Activated CD8-positive, alpha-beta T cell treated with anti-CD3 and anti-CD28 coated beads, Interleukin-2, amount 10 ng/mL, durations not matched to agents 7 days and 5 days (primary cell): ENCODE data around the gene ACTG1. TPM values are rescaled to one million over a fixed set of nuclear protein-coding genes. Genes with fewer than 3 reads are reported as not detected.

ENCODE experiments used
- ATAC-seq: fragments of 150-1000 bp; cut with Tn5 transposase; one replicate; pipeline ENCODE4 v1.10.0; 2021; ENCODE audit warnings: moderate library complexity
- CTCF ChIA-PET: fragments of 350-600 bp; sonication (Branson Sonifier 250); formaldehyde crosslinking; loops from one replicate; lab custom pipeline; 2021; ENCODE audit warnings: antibody characterized with exemption; lab: Charles Lee
- POLR2A ChIA-PET: fragments of 350-600 bp; sonication (Branson Sonifier 250); formaldehyde crosslinking; loops from one replicate; lab custom pipeline; 2021; ENCODE audit warnings: antibody characterized with exemption; lab: Charles Lee
- DNase-seq: peaks from one replicate; pipeline ENCODE4 v3.0.0-alpha.2; 2020
- H3K27ac Mint-ChIP-seq: one replicate; pipeline ENCODE4 v1.8.0; 2021; ENCODE audit warnings: mild to moderate bottlenecking, mixed read lengths
- H3K27me3 Mint-ChIP-seq: one replicate; pipeline ENCODE4 v1.8.0; 2021; ENCODE audit warnings: low read depth, mixed read lengths
- H3K36me3 Mint-ChIP-seq: one replicate; pipeline ENCODE4 v1.8.0; 2021; ENCODE audit warnings: low read depth, mixed read lengths
- H3K4me1 Mint-ChIP-seq: one replicate; pipeline ENCODE4 v1.8.0; 2021; ENCODE audit warnings: low read depth, mixed read lengths
- H3K4me3 Mint-ChIP-seq: one replicate; pipeline ENCODE4 v1.8.0; 2021; ENCODE audit warnings: mild to moderate bottlenecking, mixed read lengths
- H3K9me3 Mint-ChIP-seq: one replicate; pipeline ENCODE4 v1.8.0; 2022; ENCODE audit warnings: mixed read lengths; ENCODE audit not compliant: insufficient read depth
- total RNA-seq, 2 experiments: library from RNA; stranded (reverse); gene quantifications; one replicate each; pipeline ENCODE4 v1.2.3, GENCODE V29; 2021

The ACTG1 gene
- 1,000 to 10,000 TPM; 5,147 to 5,318 TPM for total RNA-seq

- CTCF ChIA-PET: interaction anchor here (1.5 to 3.9 kb wide), 2 partner anchors 28 to 220 kb away, joined by 3 to 14 read pairs; no protein-coding TSS in a partner anchor
- POLR2A ChIA-PET: interaction anchor here (0.5 to 3.0 kb wide), 9 partner anchors 9 to 1734 kb away, joined by 3 to 13 read pairs (median 4); partner anchors contain the start of gene FAAP100
- H3K36me3 Mint-ChIP-seq: peaks cover 50% of the 10 kb centered on the region
Measured at GRCh38 chr17:81512562-81513371, at the start of gene ACTG1. Gene ACTG1 (minus strand): TSS chr17:81512799. CDS start chr17:81512354, 445 bp downstream.

GRCh38 chr17:81561494-81561885, 48.9 kb upstream of the ACTG1 start:
- Mint-ChIP-seq H3K9me3 (no peaks in the 10 kb centered on the region), H3K4me1 (peaks cover 5% of the 10 kb centered on the region), H3K4me3 (no peak overlapping the region), H3K27ac (no peak overlapping the region), H3K27me3 (no peaks in the 10 kb centered on the region), H3K36me3 (peaks cover 49% of the 10 kb centered on the region)
- POLR2A ChIA-PET: no interaction called here
- CTCF ChIA-PET: no interaction called here
- no peak for DNase-seq
- ATAC-seq: no peak

More at GRCh38 chr17:81512562-81513371, at the start of gene ACTG1:
- Mint-ChIP-seq H3K27me3 (no peaks in the 10 kb centered on the region), H3K27ac (peak within 1 kb of the TSS; percentile 96), H3K4me3 (peak within 1 kb of the TSS; percentile 95), H3K4me1 (peaks cover 32% of the 10 kb centered on the region), H3K9me3 (no peaks in the 10 kb centered on the region)
- DNase-seq (peak; percentile 93), ATAC-seq (peak; percentile 59)

GRCh38 chr17:81558941-81559806, 46.6 kb upstream of the ACTG1 start:
- H3K27me3 Mint-ChIP-seq: no peaks in the 10 kb centered on the region
- ChIA-PET CTCF (interaction anchor here (0.7 kb wide), 1 partner anchor 227 kb away, joined by 3 read pairs; no protein-coding TSS in a partner anchor), POLR2A (interaction anchor here (0.6 kb wide), 1 partner anchor 50 kb away, joined by 3 read pairs; no protein-coding TSS in a partner anchor)
- peaks cover 4% of the 10 kb centered on the region for H3K4me1 Mint-ChIP-seq
- H3K4me3 Mint-ChIP-seq: no peak overlapping the region
- no peaks in the 10 kb centered on the region for H3K9me3 Mint-ChIP-seq
- DNase-seq (no peak), ATAC-seq (peak; percentile 26)
- peaks cover 35% of the 10 kb centered on the region for H3K36me3 Mint-ChIP-seq
- no peak overlapping the region for H3K27ac Mint-ChIP-seq

GRCh38 chr17:81558115-81558468, 45.5 kb upstream of the ACTG1 start:
- no peak overlapping the region for H3K27ac Mint-ChIP-seq
- no peaks in the 10 kb centered on the region for H3K27me3 Mint-ChIP-seq
- no peaks in the 10 kb centered on the region for H3K9me3 Mint-ChIP-seq
- ChIA-PET CTCF (interaction anchor here (1.0 kb wide), 1 partner anchor 43 kb away, joined by 3 read pairs; no protein-coding TSS in a partner anchor), POLR2A (no interaction called here)
- no peak overlapping the region for H3K4me3 Mint-ChIP-seq
- H3K4me1 Mint-ChIP-seq: peaks cover 15% of the 10 kb centered on the region
- ATAC-seq (no peak), DNase-seq (no peak)
- peaks cover 37% of the 10 kb centered on the region for H3K36me3 Mint-ChIP-seq

GRCh38 chr17:81557276-81558114, 44.9 kb upstream of the ACTG1 start:
- ChIA-PET CTCF (interaction anchor here (1.0 kb wide), 1 partner anchor 43 kb away, joined by 3 read pairs; no protein-coding TSS in a partner anchor), POLR2A (no interaction called here)
- Mint-ChIP-seq H3K27ac (peak overlapping the region; percentile 1), H3K27me3 (no peaks in the 10 kb centered on the region), H3K9me3 (no peaks in the 10 kb centered on the region), H3K36me3 (peaks cover 34% of the 10 kb centered on the region), H3K4me3 (no peak overlapping the region), H3K4me1 (peaks cover 15% of the 10 kb centered on the region)
- DNase-seq (no peak), ATAC-seq (no peak)

GRCh38 chr17:81556863-81557262, 44.3 kb upstream of the ACTG1 start:
- ATAC-seq (no peak), DNase-seq (no peak)
- ChIA-PET CTCF (no interaction called here), POLR2A (no interaction called here)
- no peak overlapping the region for H3K27ac Mint-ChIP-seq
- no peak overlapping the region for H3K4me3 Mint-ChIP-seq
- H3K9me3 Mint-ChIP-seq: no peaks in the 10 kb centered on the region
- peaks cover 32% of the 10 kb centered on the region for H3K36me3 Mint-ChIP-seq
- H3K27me3 Mint-ChIP-seq: no peaks in the 10 kb centered on the region
- peaks cover 15% of the 10 kb centered on the region for H3K4me1 Mint-ChIP-seq

GRCh38 chr17:81556175-81556691, 43.6 kb upstream of the ACTG1 start:
- H3K27ac Mint-ChIP-seq: no peak overlapping the region

GRCh38 chr17:81553616-81554181, 41.1 kb upstream of the ACTG1 start:
- CTCF ChIA-PET: interaction anchor here (1.0 to 2.9 kb wide), 2 partner anchors 9 to 47 kb away, joined by 5 to 18 read pairs; no protein-coding TSS in a partner anchor
- ATAC-seq (no peak), DNase-seq (no peak)
- Mint-ChIP-seq H3K27ac (peak overlapping the region; percentile 90), H3K4me1 (peaks cover 36% of the 10 kb centered on the region), H3K27me3 (no peaks in the 10 kb centered on the region), H3K36me3 (peaks cover 32% of the 10 kb centered on the region), H3K9me3 (no peaks in the 10 kb centered on the region), H3K4me3 (peak overlapping the region; percentile 88)
- POLR2A ChIA-PET: no interaction called here

More at GRCh38 chr17:81556175-81556691, 43.6 kb upstream of the ACTG1 start:
- H3K4me3 Mint-ChIP-seq: no peak overlapping the region
- peaks cover 29% of the 10 kb centered on the region for H3K36me3 Mint-ChIP-seq
- CTCF ChIA-PET: no interaction called here
- ATAC-seq (no peak), DNase-seq (no peak)
- POLR2A ChIA-PET: no interaction called here
- H3K27me3 Mint-ChIP-seq: no peaks in the 10 kb centered on the region
- no peaks in the 10 kb centered on the region for H3K9me3 Mint-ChIP-seq
- H3K4me1 Mint-ChIP-seq: peaks cover 19% of the 10 kb centered on the region

- Mint-ChIP-seq H3K4me1 (peaks cover 36% of the 10 kb centered on the region), H3K4me3 (peak overlapping the region; percentile 88), H3K27ac (peak overlapping the region; percentile 90), H3K9me3 (no peaks in the 10 kb centered on the region), H3K36me3 (peaks cover 29% of the 10 kb centered on the region), H3K27me3 (no peaks in the 10 kb centered on the region)
- CTCF ChIA-PET: interaction anchor here (1.1 to 2.9 kb wide), 5 partner anchors 15 to 300 kb away, joined by 4 to 18 read pairs (median 10); no protein-coding TSS in a partner anchor
- DNase-seq (peak; percentile 90), ATAC-seq (peak; percentile 77)
- POLR2A ChIA-PET: interaction anchor here (0.6 to 2.3 kb wide), 5 partner anchors 10 to 42 kb away, joined by 3 to 10 read pairs (median 5); partner anchors contain the start of gene ACTG1
Measured at GRCh38 chr17:81553018-81553615, 40.5 kb upstream of the ACTG1 start.
